ENCODE data around the gene ULBP1. TPM values are rescaled to one million over a fixed set of nuclear protein-coding genes. Genes with fewer than 3 reads are reported as not detected.

The ULBP1 gene
- total RNA-seq, 1 experiment from 2014 or later: 0.81 TPM

DNA sequence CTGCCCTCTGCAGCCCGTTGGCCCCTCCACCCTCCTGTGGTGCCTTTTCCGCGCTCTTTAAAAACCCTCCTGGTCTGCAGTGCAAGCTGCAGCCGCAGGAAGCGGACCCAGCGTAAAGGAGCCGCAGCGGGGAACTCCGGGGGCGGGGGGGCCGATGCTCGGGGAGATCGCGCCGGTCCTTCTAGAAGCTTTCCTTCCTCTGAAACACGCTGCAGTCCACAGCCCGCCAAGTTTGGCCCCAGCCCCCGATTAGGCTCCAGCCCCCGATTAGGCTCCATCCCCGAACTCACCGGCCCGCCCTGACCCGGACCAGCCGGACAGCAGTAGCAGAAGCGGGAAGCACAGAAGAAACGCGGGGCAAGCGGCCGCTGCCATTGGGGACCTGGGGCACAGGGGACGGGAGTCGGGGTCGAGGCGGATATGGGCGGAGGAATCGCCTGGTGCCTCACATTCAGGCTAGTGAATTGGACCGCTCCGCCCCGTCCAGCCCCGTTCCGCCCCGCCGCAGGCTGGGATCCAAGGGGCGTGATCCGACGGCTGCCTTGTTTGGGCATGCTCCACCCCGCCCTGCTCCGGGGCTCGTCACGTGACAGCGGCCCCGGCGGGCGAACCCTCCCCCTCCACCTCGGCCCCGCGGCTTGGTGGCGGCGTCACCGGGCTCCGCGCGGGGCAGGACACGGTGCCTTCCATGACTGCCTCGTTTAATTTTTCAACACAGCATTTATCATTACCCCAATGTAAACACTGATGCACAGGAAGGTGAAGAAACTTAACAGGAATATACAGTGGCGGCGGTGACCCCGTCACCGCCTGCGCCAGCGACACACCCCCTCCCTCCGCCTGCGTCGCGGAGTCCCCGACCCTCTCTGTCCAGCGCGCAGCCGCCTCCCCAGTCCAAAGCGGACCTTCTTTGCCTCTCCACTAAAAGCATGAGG, 41.3 kb downstream of the ULBP1 start (continued):
- TF ChIP-seq, protein P1, sequence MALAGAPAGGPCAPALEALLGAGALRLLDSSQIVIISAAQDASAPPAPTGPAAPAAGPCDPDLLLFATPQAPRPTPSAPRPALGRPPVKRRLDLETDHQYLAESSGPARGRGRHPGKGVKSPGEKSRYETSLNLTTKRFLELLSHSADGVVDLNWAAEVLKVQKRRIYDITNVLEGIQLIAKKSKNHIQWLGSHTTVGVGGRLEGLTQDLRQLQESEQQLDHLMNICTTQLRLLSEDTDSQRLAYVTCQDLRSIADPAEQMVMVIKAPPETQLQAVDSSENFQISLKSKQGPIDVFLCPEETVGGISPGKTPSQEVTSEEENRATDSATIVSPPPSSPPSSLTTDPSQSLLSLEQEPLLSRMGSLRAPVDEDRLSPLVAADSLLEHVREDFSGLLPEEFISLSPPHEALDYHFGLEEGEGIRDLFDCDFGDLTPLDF (CRISPR knock-in tag; IDR thresholded peaks at IDR 0.05): no peak
- TF ChIP-seq MYBL2 (CRISPR knock-in tag; IDR thresholded peaks at IDR 0.05): 0 out of 2 replicates have a peak, but pooled peaks have one; percentile 25

DNA sequence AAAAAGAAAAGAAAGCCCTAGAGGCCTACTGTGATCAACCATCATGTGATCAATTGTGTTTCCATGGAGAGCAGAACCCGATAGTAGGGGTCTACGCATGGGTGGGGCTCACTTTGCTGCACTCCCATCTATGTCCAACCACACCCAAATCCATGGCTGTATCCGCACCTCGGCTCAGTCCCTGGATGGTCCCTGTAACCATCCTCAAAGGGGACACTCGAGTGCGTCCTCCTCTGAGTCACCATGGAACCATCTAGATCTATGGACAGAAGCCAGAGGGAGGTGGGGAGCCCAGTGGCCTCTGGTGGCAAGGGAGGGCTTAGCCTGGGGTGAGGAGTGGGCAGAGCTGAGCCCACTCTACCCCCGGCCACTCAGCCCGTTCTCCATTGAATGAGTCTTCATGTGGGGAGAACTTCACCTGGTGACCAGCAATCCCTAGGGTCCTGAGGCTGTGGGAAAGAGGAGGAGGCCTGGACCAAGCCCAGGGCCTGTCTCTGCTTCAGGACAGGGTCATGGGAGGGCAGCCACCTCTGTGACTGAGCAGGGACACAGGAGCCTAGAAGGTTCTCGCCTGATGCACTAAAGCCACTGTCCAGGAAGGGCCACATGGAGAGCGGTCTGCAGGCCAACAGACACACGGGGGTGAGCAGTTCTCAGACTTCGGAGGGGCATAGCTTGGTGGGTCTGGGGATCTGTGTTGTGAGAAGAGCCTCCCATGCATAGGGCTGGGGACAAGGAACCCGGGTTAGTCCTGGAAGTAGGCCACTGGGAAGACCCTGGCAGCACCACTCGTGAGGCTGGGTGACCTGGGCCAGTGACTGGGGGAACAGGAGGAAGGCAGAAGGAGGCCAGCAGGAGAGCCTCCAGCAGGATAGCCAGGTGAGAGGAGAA, 42.3 kb downstream of the ULBP1 start:
- Mint-ChIP-seq H3K27me3 (ENCODE audit: low read depth) (peaks cover 96% of the 10 kb centered on the region), H3K36me3 (no peaks in the 10 kb centered on the region), H3K4me1 (peaks cover 11% of the 10 kb centered on the region), H3K9me3 (no peaks in the 10 kb centered on the region), H3K27ac (no peak overlapping the region), H3K4me3 (peak overlapping the region; percentile 88)
- ChIA-PET CTCF (interaction anchor here (1.4 to 1.7 kb wide), 3 partner anchors 11 to 65 kb away, joined by 7 to 18 read pairs (median 10); no protein-coding TSS in a partner anchor), POLR2A (no interaction called here)
- ATAC-seq (no peak), DNase-seq (ENCODE audit: low spot score) (no peak)
- TF ChIP-seq OVOL2 (CRISPR knock-in tag; IDR thresholded peaks at IDR 0.05; ENCODE audit: borderline replicate concordance): no peak
- TF ChIP-seq, protein P2, sequence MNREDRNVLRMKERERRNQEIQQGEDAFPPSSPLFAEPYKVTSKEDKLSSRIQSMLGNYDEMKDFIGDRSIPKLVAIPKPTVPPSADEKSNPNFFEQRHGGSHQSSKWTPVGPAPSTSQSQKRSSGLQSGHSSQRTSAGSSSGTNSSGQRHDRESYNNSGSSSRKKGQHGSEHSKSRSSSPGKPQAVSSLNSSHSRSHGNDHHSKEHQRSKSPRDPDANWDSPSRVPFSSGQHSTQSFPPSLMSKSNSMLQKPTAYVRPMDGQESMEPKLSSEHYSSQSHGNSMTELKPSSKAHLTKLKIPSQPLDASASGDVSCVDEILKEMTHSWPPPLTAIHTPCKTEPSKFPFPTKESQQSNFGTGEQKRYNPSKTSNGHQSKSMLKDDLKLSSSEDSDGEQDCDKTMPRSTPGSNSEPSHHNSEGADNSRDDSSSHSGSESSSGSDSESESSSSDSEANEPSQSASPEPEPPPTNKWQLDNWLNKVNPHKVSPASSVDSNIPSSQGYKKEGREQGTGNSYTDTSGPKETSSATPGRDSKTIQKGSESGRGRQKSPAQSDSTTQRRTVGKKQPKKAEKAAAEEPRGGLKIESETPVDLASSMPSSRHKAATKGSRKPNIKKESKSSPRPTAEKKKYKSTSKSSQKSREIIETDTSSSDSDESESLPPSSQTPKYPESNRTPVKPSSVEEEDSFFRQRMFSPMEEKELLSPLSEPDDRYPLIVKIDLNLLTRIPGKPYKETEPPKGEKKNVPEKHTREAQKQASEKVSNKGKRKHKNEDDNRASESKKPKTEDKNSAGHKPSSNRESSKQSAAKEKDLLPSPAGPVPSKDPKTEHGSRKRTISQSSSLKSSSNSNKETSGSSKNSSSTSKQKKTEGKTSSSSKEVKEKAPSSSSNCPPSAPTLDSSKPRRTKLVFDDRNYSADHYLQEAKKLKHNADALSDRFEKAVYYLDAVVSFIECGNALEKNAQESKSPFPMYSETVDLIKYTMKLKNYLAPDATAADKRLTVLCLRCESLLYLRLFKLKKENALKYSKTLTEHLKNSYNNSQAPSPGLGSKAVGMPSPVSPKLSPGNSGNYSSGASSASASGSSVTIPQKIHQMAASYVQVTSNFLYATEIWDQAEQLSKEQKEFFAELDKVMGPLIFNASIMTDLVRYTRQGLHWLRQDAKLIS (CRISPR knock-in tag; IDR thresholded peaks at IDR 0.05; ENCODE audit: borderline replicate concordance): no peak
- TF ChIP-seq ESRRA (CRISPR knock-in tag; IDR thresholded peaks at IDR 0.05; ENCODE audit: borderline replicate concordance): no peak
- TF ChIP-seq, protein P3, sequence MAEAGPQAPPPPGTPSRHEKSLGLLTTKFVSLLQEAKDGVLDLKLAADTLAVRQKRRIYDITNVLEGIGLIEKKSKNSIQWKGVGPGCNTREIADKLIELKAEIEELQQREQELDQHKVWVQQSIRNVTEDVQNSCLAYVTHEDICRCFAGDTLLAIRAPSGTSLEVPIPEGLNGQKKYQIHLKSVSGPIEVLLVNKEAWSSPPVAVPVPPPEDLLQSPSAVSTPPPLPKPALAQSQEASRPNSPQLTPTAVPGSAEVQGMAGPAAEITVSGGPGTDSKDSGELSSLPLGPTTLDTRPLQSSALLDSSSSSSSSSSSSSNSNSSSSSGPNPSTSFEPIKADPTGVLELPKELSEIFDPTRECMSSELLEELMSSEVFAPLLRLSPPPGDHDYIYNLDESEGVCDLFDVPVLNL (CRISPR knock-in tag; IDR thresholded peaks at IDR 0.05; ENCODE audit: borderline replicate concordance, low read depth): no peak
- TF ChIP-seq MYBL2 (CRISPR knock-in tag; IDR thresholded peaks at IDR 0.05): no peak
- no peak for TF ChIP-seq NFE2L1 (CRISPR knock-in tag; IDR thresholded peaks at IDR 0.05)
- no peak for TF ChIP-seq ZNF671 (CRISPR knock-in tag; IDR thresholded peaks at IDR 0.05)
- TF ChIP-seq ZNF423 (CRISPR knock-in tag; IDR thresholded peaks at IDR 0.05): no peak
- TF ChIP-seq TCF7 (CRISPR knock-in tag; IDR thresholded peaks at IDR 0.05; ENCODE audit: low read depth): no peak
- TF ChIP-seq FOXJ3 (CRISPR knock-in tag; IDR thresholded peaks at IDR 0.05; ENCODE audit: borderline replicate concordance): no peak
- TF ChIP-seq, protein P4, sequence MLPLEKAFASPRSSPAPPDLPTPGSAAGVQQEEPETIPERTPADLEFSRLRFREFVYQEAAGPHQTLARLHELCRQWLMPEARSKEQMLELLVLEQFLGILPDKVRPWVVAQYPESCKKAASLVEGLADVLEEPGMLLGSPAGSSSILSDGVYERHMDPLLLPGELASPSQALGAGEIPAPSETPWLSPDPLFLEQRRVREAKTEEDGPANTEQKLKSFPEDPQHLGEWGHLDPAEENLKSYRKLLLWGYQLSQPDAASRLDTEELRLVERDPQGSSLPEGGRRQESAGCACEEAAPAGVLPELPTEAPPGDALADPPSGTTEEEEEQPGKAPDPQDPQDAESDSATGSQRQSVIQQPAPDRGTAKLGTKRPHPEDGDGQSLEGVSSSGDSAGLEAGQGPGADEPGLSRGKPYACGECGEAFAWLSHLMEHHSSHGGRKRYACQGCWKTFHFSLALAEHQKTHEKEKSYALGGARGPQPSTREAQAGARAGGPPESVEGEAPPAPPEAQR (CRISPR knock-in tag; IDR thresholded peaks at IDR 0.05): no peak
- TF ChIP-seq, protein P5, sequence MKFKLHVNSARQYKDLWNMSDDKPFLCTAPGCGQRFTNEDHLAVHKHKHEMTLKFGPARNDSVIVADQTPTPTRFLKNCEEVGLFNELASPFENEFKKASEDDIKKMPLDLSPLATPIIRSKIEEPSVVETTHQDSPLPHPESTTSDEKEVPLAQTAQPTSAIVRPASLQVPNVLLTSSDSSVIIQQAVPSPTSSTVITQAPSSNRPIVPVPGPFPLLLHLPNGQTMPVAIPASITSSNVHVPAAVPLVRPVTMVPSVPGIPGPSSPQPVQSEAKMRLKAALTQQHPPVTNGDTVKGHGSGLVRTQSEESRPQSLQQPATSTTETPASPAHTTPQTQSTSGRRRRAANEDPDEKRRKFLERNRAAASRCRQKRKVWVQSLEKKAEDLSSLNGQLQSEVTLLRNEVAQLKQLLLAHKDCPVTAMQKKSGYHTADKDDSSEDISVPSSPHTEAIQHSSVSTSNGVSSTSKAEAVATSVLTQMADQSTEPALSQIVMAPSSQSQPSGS (CRISPR knock-in tag; IDR thresholded peaks at IDR 0.05; ENCODE audit: borderline replicate concordance, low read depth): no peak
- no peak for TF ChIP-seq FOXK1 (CRISPR knock-in tag; IDR thresholded peaks at IDR 0.05)

Data from WTC11 (cell line).